HEK293T (cell line): ENCODE measurements around the gene MKNK1.

ENCODE experiments used
- BHLHE40 ChIP-seq: fragments of 450-650 bp; IDR thresholded peaks from 2 replicates; pipeline ENCODE4 v1.6.1; 2016; ENCODE audit warnings: mild to moderate bottlenecking, moderate library complexity, borderline replicate concordance
- FOXK2 ChIP-seq: fragments of 450-650 bp; IDR thresholded peaks from 2 replicates; pipeline ENCODE4 v1.6.1; 2016; ENCODE audit warnings: mild to moderate bottlenecking
- FOXM1 ChIP-seq: fragments of 450-650 bp; IDR thresholded peaks from 2 replicates; pipeline ENCODE4 v1.6.1; 2017; ENCODE audit warnings: mild to moderate bottlenecking, borderline replicate concordance
- L3MBTL2 ChIP-seq: fragments of 450-650 bp; conservative IDR thresholded peaks from 2 replicates; pipeline ENCODE4 v1.6.1; 2016; ENCODE audit warnings: mild to moderate bottlenecking
- NFRKB ChIP-seq: fragments of 450-650 bp; IDR thresholded peaks from 2 replicates; pipeline ENCODE4 v1.6.1; 2016; ENCODE audit warnings: mild to moderate bottlenecking, moderate library complexity
- SP1 ChIP-seq: fragments of 450-650 bp; IDR thresholded peaks from 2 replicates; pipeline ENCODE4 v1.6.1; 2017
- SUZ12 ChIP-seq: fragments of 450-650 bp; IDR thresholded peaks from 2 replicates; pipeline ENCODE4 v1.6.1; 2016; ENCODE audit warnings: mild to moderate bottlenecking
- TARDBP ChIP-seq: fragments of 450-650 bp; IDR thresholded peaks from 2 replicates; pipeline ENCODE4 v1.6.1; 2016
- ZNF384 ChIP-seq: fragments of 450-650 bp; IDR thresholded peaks from 2 replicates; pipeline ENCODE4 v1.6.1; 2016
- TF ChIP-seq, protein P1 (sequence below): fragments of 450-650 bp; IDR thresholded peaks from 2 replicates; pipeline ENCODE4 v1.6.1; 2016

DNA sequence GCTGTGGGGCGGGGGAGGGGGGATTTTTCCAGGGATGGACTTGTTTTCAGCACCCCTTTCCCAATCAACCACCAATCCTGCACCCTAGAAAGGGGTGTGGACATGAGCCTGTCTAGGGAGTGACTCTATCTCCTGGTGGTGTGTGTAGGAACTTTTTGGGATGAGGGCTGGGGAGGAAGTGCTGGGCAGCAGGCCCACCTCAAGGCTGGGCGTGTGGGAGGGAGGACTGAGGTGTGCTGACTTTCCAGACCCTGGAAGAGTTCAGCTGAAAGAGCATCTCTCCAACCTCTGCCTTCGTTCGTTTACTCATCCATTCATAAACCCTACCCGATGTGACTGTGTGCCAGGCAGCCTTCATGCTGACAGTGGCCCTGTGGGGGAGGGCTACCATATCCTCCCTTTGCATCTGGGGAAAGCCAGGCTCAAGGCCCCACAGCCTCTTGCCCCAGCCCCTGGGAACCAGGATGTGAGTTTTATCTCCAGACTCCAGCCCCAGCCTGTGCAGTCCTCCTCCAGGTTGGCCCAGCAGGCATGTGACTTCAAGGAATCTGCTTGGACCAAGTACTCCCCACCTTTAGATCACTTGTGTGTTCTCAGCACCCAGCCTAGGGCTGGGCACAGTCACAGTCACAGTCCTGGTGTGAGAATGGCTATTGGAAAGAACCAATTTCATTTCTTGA lies 59.4 kb downstream of the MKNK1 start:
- TF ChIP-seq FOXK2 (no peak), NFRKB (no peak), ZNF384 (no peak), FOXM1 (no peak), TARDBP (no peak), SUZ12 (no peak), SP1 (no peak), L3MBTL2 (no peak), BHLHE40 (no peak)
- TF ChIP-seq, protein P1, sequence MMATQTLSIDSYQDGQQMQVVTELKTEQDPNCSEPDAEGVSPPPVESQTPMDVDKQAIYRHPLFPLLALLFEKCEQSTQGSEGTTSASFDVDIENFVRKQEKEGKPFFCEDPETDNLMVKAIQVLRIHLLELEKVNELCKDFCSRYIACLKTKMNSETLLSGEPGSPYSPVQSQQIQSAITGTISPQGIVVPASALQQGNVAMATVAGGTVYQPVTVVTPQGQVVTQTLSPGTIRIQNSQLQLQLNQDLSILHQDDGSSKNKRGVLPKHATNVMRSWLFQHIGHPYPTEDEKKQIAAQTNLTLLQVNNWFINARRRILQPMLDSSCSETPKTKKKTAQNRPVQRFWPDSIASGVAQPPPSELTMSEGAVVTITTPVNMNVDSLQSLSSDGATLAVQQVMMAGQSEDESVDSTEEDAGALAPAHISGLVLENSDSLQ, result no peak
